Stimulated activated naive CD4-positive, alpha-beta T cell treated with Interleukin-2 at 50 U/mL for 16 hours (primary cell): Measurements from ENCODE around the gene SP6.

Source experiments
- DNase-seq: peaks from one replicate; lab custom pipeline; 2025; lab: John Stamatoyannopoulos, UW

SP6 gene

GRCh38 chr17:47850692-47851573, at the start of gene SP6:
SP6 (minus strand) TSS chr17:47851163; CDS start chr17:47848429, 2,734 bp downstream.
- peak; percentile 67 for DNase-seq

- no peak for DNase-seq
Observed at GRCh38 chr17:47899643-47900042, 48.7 kb upstream of the SP6 start.

GRCh38 chr17:47898241-47898640, 47.3 kb upstream of the SP6 start:
- DNase-seq, result no peak

- no peak for DNase-seq
Observed at GRCh38 chr17:47897561-47897960, 46.6 kb upstream of the SP6 start.

- no peak for DNase-seq
Observed at GRCh38 chr17:47896672-47897490, 45.9 kb upstream of the SP6 start.

- DNase-seq, result peak; percentile 100
Observed at GRCh38 chr17:47895856-47896671, 45.1 kb upstream of the SP6 start, which contains the start of gene SP2. SP2 (plus strand) TSS chr17:47896236; CDS start chr17:47896287, 51 bp downstream.

- DNase-seq, result peak; percentile 17
Observed at GRCh38 chr17:47895347-47895855, 44.4 kb upstream of the SP6 start.

GRCh38 chr17:47894498-47895346, 43.8 kb upstream of the SP6 start:
- no peak for DNase-seq

- DNase-seq, result no peak
Observed at GRCh38 chr17:47891545-47892088, 40.7 kb upstream of the SP6 start.

- DNase-seq, result peak; percentile 87
Observed at GRCh38 chr17:47889734-47890529, 39.0 kb upstream of the SP6 start.

GRCh38 chr17:47888293-47888692, 37.3 kb upstream of the SP6 start:
- DNase-seq, result no peak

GRCh38 chr17:47884905-47885730, 34.2 kb upstream of the SP6 start:
- DNase-seq, result no peak

GRCh38 chr17:47884427-47884740, 33.4 kb upstream of the SP6 start:
- no peak for DNase-seq

- no peak for DNase-seq
Observed at GRCh38 chr17:47883589-47884426, 32.8 kb upstream of the SP6 start.

GRCh38 chr17:47882695-47883588, 32.0 kb upstream of the SP6 start:
- DNase-seq, result no peak

- no peak for DNase-seq
Observed at GRCh38 chr17:47882247-47882646, 31.3 kb upstream of the SP6 start.
